Cerebellar nuclear complex (tissue), 1 donor: Measurements from ENCODE around the gene SYNPR.
"Not testable (repeated sequence)": the region's sequence is repeated elsewhere in the genome, so short reads cannot be mapped to it uniquely, and the experiment has no call there.

Experiments used
- DNase-seq, 2 experiments: peaks; one replicate each; lab custom pipeline; 2025; lab: John Stamatoyannopoulos, UW

SYNPR gene

DNA sequence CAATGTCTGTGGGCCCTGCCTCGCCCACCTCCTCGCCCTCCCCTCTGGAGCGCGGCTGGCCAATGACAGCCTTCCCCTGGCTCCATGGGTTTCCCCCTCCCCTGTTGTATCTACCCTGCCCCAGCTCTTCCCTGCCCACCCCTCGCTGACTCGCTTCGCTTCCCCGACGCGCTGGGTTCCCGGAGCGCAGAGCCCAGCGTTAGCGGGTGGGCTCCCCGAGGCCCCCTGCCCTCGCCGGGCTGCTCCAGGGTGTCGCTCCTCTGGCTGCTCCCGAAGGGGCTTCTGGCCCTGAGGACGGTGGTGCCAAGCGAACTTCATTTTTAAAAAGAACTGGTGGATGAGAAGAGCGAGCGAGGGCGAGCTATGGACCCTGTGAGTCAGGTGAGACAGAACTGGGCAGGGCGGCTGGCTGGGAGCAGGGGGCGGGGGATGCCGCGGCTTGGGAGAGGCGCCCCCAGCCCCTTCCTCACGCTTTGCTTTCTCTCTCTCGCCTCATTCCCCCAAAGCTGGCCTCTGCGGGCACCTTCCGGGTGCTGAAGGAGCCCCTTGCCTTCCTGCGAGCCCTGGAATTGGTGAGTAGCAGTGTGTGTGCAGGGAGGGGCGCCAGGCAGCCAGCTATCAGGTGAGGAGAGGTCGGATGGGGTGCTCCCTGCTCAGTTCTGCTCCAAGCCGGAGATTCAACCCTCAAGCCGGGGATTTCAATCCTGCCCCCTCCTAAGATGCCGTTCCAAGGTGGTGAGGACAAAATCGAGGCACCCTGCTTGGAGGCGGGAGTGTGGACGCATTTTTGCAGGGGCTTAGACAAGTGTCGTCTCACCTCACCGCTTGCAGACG is at the start of gene SYNPR:
TSS of gene SYNPR (plus strand) at position 138 of the 834 bp plus-strand sequence.
- DNase-seq, result peak in 1 of 2 experiments; percentile 66

DNA sequence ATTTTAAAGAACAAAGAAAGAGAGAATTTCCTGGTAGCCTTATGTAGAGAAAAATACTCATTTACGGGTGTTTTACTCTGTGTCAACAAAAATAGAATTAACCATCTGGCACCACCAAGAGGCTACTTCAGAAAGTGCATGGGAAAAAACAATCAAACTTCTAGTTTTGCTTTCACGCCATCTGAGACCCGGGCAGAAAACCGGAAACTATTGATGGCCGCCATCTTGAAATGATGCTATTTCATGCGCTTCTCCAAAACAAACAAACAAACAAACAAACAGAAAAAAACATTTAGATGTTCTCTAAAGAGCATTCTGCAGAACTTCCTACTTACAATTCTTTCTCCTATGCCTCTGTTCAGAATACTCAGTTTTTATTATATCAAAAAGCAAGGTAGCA is 49.4 kb upstream of the SYNPR start:
- DNase-seq, result no peak

DNA sequence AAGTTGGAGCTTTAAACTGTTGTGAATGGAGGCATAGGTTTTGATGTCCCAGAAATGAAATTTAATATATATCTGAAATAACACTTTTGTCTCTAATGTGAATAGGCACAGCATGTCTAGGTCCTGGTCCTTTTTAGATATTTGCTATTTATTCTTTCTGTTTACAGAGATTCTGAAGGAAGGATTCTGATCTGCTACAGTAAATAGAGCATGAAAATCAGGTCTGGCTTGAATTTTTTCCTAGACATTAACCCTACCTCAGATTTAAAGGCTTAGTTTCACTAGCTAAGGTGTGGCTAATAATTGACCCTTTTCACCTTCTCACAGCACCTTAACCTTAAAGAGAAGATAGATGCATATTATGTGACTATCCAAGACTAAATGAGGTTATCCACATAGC is 48.0 kb upstream of the SYNPR start:
- DNase-seq, result peak in 1 of 2 experiments; percentile 56

DNA sequence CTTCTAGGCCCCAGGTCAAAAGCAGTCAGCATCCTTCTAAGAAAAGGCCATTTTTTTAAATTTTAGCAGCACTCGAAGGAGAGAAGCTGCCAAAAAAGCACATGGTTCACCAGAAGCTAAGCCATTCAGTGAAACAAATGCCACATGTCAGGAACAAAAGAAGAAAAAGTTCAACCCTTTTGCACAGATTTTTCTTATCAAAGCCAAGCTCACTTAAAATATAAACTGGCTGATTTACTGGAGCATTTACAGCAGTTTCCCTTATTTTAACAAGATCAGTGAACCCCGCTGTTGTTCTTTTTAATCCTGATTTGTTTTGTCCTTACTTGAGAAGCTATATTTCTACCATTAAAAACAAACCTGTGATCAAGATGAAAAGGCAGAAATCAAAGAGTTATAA is 46.5 kb upstream of the SYNPR start:
- DNase-seq, result peak in 1 of 2 experiments; percentile 26

DNA sequence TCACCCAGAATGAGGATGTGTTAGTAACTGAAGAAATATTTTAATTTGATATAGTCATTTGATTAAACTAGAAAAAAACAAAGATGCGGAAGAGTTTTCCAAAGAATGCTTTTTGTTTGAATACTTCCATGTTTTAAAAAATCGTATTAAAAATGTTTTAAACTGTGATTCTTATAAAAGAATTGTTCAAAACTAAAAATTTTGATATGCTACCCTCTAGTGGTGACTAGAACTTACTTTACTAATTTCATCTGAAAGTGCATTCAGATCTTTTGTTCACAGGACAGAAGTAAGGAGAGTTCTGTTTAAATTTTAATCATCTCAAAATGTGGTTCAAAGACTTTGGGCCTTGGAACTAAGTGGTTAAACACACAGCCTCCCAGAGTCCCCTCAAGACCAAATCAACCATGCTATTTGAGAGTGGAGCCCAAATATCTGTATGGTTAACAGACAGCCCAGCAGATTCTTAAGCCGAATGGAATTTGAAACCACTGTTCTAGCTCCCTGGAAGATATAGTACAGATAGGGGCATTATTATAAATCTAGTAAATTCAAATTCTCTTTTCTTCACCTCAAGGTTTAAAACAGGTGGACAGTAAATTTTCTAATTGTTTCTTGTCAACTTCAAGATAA is 45.2 kb upstream of the SYNPR start:
- no peak for DNase-seq

DNA sequence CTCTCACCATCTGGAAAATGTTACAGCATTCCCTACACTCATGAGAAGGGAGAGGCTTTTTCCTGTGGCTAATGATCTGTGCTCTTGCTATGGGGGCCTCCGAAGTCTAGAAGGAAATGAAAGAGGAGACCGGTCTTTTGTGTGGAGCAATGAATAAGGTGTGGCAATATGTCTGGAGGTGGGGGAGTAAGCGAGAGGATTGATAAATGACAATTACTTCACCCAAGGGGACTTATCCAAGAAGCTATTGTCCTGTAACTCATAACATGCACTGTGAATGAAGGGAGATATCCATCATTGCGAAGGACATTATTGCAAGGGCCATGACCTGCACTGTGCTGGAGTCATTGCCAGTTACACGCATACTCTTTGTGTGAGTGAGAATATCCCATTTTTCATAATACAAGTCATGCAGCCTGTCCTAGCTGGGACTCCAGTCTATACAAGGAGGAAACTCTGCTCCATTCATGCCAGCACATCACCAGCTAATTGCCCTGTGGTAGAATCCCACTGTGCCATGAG is 37.7 kb upstream of the SYNPR start:
- DNase-seq, result no peak

DNA sequence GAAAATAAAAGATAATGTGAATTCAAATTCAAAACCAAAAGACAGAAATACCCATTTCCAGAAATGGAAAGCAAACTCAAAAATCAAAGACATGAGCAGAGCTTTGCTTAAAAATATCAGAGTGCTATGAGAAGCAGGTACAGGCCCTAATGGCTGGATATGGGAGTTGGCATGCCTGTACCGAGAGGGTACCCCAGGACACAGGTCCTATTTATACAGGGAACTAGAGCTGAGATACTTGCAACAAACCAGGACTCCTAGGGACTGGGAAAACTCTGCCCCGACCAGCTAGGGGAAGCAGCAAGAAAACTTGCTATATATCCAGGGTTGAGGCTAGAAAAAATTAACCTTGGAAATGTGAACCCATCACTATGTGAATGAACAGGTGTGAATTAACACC is 36.0 kb upstream of the SYNPR start:
- no peak for DNase-seq

DNA sequence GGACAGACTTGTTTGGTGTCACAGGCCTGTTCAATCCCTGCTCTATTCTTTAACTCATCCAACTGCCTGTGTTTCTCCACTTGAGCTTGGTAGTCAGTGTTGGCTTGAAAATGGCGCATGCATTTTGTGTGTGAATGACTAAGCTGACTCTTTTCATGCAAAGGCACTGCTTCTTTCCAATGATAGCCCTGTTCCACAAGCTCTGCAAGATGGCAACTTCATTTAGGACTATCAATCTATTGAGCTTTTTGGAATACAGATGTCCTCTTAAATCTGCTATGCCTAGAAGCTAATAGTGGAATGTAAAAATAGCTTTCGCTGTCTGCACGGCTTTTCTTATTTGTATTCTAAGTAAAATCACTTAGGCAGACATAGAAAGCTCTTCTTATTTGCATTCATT is 33.6 kb upstream of the SYNPR start:
- DNase-seq, result no peak

DNA sequence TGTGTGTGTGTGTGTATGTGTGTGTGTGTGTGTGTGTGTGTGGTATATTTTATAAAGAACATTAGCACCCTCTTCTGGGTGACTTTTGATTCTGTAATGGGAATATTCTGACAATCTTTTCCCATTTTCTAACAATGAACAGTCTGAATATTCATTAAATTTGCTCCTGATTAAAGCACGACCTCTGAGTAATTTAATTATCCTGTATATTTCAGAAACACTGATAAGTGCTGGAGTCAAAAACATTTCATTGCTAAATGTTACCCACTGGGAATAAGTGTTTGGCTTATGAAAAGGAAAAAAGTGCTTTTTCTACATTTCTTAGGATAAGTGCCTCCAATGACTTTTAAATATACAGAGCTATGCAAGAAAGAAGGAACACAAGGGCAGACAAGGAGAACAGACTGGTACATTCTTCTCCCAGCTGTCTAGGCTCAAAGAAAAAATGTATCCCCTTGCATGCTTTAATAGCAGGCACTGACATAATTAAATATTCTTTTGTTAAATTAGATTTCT is 32.3 kb upstream of the SYNPR start:
- DNase-seq, result no peak

DNA sequence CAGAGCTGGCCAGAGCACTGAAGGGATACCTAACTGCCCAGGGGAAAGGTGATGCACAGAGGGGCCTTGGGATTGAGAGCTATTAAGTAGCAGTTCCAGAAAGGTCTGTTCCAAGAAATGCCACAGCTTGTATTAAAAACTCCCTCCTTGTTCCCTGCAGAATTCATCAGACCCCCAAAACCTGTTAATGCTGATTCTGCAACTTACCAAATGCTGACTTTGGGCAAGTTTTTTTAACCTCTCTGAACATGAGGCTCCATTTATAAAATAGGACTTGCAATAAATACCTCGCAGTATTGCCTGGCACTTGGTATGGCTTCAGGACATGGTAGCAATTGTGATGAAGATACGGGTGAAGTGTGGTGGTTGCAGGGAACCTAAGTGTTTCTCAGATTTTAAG is 30.1 kb upstream of the SYNPR start:
- no peak for DNase-seq

DNA sequence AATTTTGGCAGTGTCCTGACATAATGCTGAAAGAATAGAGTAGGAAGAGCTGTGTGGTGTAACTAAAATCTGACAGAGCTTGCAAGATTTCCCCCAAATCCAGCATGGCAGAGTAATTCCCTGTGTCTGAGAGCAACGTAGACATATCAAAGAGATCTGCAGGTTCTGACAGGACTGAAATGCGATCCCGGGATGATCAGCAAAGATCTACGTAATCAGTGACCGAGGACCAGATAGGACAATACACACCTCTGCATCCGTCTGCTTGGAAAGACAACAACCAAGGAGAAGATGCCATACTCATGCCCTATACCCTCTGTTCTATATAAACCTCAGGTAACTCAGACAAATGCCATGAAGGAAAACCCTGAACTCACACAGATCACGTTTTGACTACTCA is 26.6 kb upstream of the SYNPR start:
- DNase-seq, result no peak

DNA sequence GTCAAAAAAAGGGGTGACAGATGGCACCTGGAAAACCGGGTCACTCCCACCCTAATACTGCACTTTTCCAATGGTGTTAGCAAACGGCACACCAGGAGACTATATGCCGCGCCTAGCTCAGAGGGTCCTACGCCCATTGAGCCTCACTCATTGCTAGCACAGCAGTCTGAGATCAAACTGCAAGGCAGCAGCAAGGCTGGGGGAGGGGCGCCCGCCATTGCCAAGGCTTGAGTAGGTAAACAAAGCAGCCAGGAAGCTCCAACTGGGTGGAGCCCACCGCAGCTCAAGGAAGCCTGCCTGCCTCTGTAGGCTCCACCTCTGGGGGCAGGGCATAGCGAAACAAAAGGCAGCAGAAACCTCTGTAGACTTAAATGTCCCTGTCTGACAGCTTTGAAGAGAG is 22.3 kb upstream of the SYNPR start:
- not testable (repeated sequence) for DNase-seq

DNA sequence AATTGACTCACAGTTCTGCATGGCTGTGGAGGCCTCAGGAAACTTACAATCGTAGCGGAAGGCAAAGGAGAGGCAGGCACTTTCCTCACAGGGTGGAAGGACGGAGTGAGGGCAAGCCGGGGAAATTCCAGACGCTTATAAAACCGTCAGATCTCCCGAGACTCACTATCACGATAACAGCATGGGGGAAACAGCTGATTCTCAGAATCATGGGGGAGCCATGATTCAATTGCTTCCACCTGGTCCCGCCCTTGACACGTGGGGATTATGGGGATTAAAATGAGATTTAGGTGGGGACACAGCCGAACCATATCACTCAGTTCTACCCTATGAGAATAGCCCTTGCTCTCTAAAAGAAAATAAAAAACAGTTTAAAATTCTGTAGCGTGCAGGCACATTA is 13.4 kb upstream of the SYNPR start:
- DNase-seq, result no peak

DNA sequence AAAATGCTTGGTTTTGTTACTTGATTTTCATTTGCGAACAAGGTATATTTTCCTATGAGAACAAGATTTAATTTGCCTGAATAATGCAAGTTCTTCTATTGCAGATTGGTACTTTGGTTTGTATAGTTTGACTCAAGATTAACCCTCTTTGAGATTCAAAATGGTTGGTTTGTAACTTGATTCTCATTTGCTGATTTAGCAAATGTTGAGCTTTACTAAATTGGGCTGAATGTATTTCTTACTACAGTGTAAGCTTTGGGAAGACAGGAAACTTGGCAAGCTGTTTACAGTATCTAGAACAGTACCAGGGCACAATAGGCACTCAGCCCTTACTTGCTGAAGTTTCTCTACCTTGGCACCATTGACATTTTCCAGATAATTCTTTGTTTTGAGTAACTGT is 3.7 kb upstream of the SYNPR start:
- DNase-seq, result no peak

DNA sequence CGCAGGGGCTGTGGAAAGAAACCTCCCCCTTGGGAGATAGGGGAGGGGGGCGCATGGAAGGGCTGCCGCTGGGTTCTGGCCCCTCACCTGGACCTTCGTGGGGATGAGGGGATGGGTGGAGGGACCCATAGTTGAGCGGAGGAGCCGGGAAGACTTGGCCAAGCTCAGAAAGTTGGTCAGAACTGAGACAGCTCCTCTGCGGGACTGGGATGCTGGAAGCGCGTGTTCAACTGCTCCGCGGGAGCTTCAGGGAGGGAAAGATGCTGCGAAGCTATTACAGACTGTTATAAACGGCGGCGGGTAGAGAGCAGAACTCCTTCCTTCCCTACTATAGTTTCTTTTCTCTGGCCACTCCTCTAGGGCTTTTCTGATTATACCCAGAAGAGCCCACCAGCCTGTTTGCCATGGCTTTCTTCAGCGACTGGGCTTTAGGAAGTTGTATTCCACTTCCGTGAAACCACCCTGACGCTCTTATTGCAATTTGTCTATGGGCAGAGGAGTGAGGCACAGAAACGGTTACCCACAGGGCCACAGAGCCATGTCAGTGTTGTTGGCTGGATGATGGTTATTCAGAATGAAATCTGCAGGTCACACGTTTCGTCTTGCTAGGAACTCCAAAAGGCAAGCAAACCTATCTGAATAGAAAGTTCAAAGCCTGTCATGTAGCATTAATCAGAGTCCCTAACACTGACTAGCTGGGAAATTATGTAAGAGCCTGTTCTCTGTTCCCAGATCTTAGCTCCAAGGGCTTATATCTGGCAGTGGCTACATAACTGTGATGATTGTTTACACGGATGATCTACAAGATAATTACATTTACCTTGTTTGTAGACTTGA is 1.1 kb downstream of the SYNPR start:
- DNase-seq, result peak in 1 of 2 experiments; percentile 79

DNA sequence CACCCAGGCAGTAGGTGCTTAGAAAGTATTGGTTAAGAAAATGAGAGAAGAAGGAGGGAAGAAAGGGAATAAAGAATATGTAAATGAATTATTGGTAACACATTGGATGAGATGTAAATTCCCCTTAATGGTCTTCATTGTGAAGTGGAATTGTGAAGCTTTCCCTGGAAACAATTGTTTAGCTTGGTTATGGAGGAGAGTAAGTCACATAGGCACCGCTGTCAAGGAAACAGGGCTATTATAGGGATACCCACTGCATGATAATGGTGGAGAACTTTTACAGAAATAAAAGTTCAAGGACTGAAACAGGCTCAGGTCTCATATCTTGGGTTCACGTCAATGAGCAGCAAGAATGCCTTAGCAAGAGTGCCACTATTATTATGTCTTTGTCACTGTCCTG is 9.5 kb downstream of the SYNPR start:
- DNase-seq, result no peak

DNA sequence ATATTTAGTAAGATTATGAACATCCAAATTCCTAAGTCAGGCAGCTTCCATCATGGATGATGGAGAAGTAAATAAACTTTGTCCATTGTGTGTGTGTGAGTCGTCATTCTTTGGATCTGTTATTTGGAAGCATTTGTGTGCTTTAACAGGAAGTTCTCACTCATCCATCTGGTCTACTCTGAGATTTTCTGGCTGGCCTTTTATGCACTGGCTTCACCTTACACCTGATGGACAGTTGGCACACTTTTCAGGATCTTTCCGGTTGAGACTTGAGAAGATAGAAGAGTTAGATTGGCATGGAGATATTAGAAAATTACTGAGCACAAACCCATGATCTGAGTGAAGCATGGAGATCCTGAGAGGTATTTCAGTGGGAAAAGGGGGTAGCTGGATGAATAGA is 12.6 kb downstream of the SYNPR start:
- peak; percentile 26 to 65 for DNase-seq

DNA sequence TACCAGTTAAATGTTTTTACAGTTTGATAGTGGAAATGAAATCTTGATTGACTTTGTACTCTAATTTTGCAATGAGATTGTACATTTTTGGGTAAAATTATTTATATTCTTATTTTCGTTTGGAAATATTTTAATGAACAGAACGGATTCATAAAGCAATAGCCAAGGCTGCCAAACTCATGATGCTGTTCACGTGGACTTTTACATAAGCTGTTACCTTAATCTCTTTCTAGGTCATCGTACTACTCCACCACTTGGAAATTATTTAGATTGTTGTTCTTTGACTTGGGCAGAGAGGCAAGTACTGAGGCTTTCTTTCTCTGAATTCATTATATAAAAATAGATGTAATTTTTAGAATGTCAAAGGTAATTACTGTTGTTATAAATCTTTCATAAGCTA is 16.2 kb downstream of the SYNPR start:
- peak in 1 of 2 experiments; percentile 10 for DNase-seq

DNA sequence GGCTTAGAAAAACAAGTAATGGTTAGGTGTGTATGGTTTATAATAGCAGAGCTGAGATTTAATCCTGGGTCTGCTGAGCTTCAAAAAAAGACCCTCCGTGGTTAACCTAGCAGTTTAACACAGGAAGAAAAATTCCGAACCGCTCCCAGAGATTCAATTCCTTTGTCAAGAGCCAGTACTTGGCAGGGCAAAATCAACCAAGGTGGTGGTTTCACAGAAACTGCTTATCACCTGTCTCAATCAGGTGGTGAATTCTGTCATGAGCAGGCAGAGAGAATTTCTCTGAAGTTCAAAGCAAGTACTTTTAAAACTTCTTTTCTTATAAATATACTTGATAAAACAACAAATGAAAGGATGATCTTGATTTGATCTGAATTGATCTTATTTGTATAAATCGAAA is 17.2 kb downstream of the SYNPR start:
- DNase-seq, result no peak

DNA sequence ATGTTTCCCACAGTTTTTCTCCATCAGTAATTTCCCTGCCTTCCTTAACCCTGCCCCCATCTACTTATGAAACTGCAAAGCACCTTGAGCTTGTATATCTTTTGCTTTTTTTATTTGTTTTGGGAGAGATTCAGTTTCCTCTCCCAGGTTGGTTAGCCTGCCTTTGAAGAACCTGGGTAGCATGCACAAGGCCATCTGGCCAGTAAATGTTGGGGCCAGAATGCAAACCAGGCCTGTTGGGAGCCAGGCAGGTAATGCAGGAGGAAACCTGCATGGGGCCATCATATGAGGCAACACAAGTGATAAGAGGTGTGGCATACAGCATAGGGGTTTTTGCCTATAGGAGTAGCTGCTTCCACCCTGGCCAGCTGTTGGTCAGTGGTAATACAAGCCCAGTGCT is 17.7 kb downstream of the SYNPR start:
- peak; percentile 75 to 80 for DNase-seq

DNA sequence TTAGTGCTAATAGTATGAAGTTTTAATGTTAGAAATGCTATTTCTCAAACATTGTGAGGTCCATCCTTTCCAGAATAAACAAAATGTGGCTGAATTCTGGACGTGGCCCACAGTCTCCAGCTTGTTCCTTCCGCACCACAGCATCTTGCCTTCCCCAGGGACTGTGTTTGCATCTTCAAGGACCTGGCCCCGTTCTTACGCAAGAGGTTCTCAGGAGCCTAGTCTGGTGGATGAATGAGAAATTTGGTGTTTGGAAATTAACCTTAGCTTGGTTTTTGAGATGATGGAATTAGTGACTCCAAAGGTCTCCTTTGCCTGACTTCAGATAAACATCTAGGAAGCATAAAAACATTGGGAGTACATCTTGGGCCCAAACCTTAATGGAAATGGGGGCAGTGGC is 18.1 kb downstream of the SYNPR start:
- no peak for DNase-seq

DNA sequence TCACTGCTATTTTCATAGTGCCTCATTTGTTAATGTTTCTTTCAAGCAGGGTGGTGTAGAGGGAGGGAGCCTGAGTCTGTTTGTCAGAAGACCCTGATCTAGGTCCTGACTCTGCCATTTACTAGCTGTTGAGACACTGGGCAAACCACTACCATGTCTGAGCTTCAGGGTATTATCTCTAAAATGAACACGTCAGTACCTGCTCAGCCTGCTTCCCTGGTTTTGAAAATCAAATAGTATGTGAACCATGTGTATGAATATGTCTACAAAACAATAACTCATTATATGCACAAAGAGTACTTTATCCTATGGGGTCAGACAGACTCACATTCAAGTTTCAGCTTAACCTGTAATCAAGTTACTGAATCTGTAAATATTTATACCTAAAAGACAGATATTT is 25.1 kb downstream of the SYNPR start:
- no peak for DNase-seq
